ENCODE results near the gene CLDN10.

The CLDN10 gene

GRCh38 chr13:95603887-95604555 lies 51.5 kb downstream of the CLDN10 start:
- no peak for DNase-seq

DNA sequence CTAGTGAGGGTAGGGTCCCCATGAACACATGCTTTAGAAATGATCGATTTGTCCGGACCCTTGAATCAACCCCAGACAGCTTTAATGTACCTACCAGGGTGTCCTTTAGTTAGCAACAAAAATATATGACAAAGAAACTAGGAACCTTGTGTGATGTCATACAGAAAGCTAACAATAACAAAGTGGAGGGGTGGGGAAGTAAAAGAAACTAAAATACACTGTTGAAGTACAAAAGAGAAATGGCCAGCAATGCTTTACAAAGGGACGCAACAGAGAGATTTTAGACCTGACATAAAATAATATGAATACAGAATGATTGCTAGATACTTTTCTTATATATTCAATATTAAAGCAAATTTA lies 52.0 kb downstream of the CLDN10 start:
- DNase-seq: no peak

DNA sequence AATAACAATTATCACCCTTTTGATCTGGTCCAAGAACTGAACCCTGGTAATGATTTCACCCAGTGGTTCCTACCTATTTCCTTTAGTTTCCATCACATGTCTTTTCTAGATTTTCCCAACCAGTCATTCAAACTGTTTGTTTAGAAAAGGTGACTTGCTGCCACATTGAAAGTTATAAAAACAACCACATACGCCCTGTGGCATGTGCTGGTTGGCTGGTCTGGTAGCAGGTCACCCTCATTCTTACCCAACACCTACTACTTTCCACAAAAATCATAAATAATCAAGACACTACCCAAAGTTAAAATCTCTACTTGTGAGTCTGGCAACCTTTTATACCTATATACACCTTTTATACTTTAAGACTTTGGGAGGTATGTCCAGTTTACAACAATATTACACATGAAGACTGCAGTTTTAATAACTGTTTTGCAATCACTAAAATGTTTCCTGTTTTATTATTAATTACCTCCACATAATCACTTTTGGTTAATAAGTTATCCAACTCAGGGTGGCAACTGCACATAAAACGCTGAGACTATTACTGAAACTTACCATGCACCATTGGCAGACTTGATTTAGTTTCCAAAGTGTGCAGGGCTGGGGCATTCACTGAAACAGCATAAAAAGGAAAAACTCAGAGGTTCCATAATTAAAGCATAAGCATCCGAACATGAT lies 53.1 kb downstream of the CLDN10 start:
- no peak for DNase-seq

DNA sequence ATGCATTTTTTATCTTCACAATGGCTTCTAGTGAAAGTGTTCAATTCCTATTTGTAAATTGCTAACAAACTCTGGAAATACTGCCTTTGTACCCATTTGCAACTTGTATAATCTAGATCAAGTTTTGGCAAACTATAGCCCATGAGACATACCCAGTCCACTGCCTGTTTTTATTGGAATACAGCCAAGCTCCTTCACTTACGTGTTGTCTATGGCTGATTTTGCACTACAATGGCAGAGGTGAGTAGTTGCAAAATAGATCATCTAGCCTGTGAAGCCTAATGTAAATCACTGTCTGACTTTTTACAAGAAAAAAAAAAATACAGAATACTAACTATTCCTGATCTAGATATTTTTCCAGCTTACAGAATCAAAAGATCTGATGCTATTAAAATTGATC lies 54.8 kb downstream of the CLDN10 start:
- DNase-seq: no peak

DNA sequence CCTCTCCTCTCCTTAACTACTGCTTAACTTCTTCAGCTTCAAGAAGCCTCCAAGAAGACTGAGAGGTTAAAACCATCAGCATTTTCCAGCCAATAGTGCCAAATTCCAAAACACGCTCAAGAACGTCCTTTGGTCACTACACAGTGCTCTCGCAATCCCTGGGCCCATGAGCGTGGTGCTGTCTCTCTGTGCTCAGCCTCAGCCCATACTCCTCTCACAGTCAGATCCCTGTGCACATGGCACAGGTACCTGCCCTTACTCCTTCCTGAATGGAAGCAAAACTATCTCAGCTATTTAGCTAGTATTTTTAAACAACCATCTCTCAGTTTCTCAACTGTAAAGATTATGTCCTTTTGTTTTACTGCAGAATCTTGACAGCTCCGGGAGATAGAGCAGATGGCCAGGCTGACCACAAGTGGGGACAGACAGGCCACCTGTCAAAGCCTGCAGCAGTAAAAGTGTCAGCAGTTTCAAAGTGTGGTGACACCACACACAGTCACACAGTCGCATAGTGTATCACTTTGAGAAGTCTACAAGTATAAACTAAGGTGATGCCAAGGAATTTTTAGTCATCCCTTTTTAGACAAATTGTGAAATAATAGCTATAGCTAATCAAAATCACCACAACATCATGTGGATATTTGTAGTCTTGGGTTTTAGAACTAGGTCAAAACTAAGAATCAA lies 56.3 kb downstream of the CLDN10 start:
- DNase-seq: no peak

GRCh38 chr13:95614641-95615245 lies 62.2 kb downstream of the CLDN10 start:
- no peak for DNase-seq

- no peak for DNase-seq
Observed at GRCh38 chr13:95615539-95615938, 63.0 kb downstream of the CLDN10 start.

GRCh38 chr13:95620030-95620824 lies 67.7 kb downstream of the CLDN10 start:
- no peak for DNase-seq

DNA sequence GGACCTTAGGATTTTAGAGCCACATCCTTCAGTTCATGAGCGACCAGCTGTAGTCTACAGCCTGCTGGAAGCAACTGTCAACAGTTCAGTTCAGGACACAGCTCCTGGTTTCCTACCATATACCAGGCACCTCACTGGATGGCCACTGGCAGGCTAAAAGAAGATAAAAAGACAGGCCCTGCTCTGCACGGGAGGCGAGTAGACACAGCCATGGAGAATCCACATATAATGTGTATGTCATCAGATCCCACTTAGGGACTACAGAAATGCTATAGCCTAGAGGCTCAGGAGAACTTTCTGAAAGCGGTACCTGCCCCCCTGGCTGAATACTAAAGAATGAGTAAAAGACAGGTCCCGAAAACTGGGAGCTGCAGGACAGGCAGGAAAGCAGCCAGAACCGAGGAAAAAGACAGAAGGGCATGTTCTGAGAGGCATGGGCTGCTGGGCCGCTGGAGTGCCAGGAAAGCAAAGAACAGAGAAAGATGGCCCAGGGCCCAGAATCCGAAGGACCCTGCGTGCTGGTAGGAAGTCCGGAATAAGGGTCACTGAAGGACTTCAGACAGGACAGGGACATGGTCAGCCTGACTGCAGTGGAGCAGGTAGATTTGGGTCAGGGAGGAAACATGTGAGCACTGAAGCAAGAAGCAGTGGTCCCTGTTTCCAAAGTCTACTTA lies 68.4 kb downstream of the CLDN10 start:
- DNase-seq: no peak

DNA sequence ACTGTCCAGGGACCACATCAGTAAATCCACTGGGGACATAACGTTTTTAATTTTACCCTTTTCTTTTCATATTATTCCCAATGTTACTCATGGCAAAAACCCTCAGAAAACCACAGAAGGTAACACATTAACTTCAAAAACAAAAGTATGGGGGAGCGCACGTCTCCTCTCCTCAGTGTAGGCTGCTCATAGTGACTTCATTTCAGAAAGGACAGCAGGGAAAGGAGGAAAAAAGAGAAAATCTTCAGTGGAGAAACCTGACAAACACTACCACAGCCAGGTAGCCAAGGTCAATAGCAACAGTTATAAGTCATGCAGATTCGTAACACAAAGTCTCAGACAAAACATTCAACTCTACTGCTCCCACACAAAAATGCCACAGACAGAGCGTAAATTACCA lies 70.6 kb downstream of the CLDN10 start:
- no peak for DNase-seq

DNA sequence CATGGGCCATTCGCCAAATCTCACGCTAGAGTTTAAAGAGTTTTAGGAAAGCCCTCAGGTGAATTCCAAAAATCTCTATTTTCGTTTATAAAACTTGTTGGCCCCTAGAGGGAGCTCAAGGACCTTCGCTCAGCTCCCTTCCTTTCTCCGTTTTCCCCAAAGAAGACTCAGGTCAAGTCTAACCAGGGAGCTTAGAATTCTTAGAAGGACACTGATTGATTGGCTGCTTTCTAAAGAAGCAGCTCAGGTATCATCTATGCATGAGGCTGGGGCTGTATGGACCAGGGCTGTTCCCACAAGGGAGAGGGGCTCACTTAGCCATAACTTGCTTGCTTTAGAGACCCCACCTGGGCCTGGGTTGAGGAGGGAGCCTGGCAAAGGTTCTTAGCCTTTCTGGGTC lies 71.5 kb downstream of the CLDN10 start:
- DNase-seq: peak; percentile 34

DNA sequence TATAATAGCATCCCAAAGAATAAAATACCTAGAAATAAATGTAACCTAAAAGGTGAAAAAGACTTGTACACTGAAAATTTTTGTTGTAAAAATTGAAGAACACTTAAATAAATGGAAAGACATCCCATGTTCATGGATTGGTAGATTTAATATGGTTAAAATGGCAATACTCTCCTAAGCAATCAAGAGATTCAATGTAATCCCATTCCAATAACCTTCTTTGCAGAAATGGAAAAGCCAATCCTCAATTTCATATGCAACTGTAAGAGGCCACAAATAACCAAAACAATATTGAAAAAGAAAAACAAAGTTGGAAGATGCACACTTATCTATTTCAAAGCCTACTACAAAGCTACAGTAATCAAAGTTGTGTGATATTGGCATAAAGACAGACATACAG lies 74.2 kb downstream of the CLDN10 start:
- DNase-seq: no peak

DNA sequence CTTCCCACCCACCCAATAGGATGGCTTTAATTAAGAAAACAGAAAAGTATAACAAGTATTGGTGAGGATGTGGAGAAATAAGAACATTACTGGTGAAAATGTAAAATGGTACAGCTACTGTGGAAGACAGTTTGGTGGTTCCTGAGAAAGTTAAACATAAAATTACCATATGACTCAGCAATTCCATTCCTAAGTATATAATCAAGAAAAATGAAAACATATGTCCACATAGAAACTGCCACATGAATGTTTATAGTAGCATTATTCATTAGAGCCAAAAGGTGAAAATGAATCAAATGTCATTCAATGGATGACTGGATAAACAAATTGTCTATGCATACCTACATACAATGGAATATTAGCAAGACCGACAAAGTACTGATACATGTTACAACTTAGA lies 75.1 kb downstream of the CLDN10 start:
- no peak for DNase-seq

- DNase-seq: no peak
Observed at GRCh38 chr13:95628488-95628887, 76.0 kb downstream of the CLDN10 start.

GRCh38 chr13:95629071-95629470 lies 76.6 kb downstream of the CLDN10 start:
- DNase-seq: no peak

Data from CD4-positive, alpha-beta T cell treated with Interleukin-12 subunit alpha and Interleukin-12 subunit beta, for 1 hour (primary cell).